ENCODE measurements around the gene SNX19. TPM values are rescaled to one million over a fixed set of nuclear protein-coding genes. Genes with fewer than 3 reads are reported as not detected.
A peak's percentile ranks its signal among the peaks of the same experiment; 100 is the strongest.
"Not testable (repeated sequence)": the region's sequence is repeated elsewhere in the genome, so short reads cannot be mapped to it uniquely, and the experiment has no call there.

SNX19 gene
- total and polyA plus RNA-seq, 2 of the 4 experiments (the other 2 are of a cell fraction) = 35.9 to 113 TPM

- WGBS, 2 experiments (ENCODE audit: extremely low coverage in 2 of 2, insufficient read length in 1 of 2) = no CpG with 5 or more reads among the region's 3 CpGs
- peak overlapping the region; percentile 63; the same call in 1 of the 2 replicates for H3K23ac ChIP-seq (ENCODE audit: low read depth, low read length)
- DNase-seq = no peak
- H2BK20ac ChIP-seq (ENCODE audit: low read depth, low read length) = peak overlapping the region; percentile 87
- ChIA-PET CTCF (no interaction called here), POLR2A (ENCODE audit: unreplicated experiment) (no interaction called here)
- no peak overlapping the region for H3K4me3 ChIP-seq (ENCODE audit: insufficient read depth, low read depth, low read length)
- no peaks in the 10 kb centered on the region for H3K79me1 ChIP-seq (ENCODE audit: low read depth in 1 of 2, low read length in 2 of 2)
- peak overlapping the region; percentile 75; the same call in 1 of the 2 replicates for H2BK120ac ChIP-seq (ENCODE audit: low read depth, low read length)
- no peak overlapping the region for H4K8ac ChIP-seq (ENCODE audit: low read depth in 2 of 2, low read length in 2 of 2)
- no peaks in the 10 kb centered on the region for H3K9me1 ChIP-seq (ENCODE audit: insufficient read depth, low read length)
- no peak overlapping the region for H2AK5ac ChIP-seq (ENCODE audit: low read depth, low read length)
- in situ Hi-C loops (cut with MboI; ENCODE audit: low sequenced_read_pairs) = loop anchor here (5.0 to 25.0 kb wide), 3 partner anchors 53 to 963 kb away; no protein-coding TSS in a partner anchor
- no peak overlapping the region for H3K4me2 ChIP-seq (ENCODE audit: low read depth, low read length)
- no peaks in the 10 kb centered on the region for H3K4me1 ChIP-seq (ENCODE audit: control insufficient read depth, insufficient read depth, low read length)
- intact Hi-C loops (cut with micrococcal nuclease) = loop anchor here (5.0 kb wide), 2 partner anchors 118 to 293 kb away; no protein-coding TSS in a partner anchor
- H3K27ac ChIP-seq (ENCODE audit: insufficient read depth, low read length) = no peak overlapping the region
- H4K91ac ChIP-seq (ENCODE audit: insufficient read depth, low read depth, low read length) = no peak overlapping the region; the same call in 1 of the 2 replicates
- no peak overlapping the region for H3K18ac ChIP-seq (ENCODE audit: low read depth, low read length)
- H2BK5ac ChIP-seq (ENCODE audit: low read depth, low read length, poor library complexity, severe bottlenecking) = no peak overlapping the region
- BruUV-seq (replicated peaks) = no TSS peak
- TF ChIP-seq CHD1 (IDR thresholded peaks at IDR 0.05; ENCODE audit: low read depth, low read length) = no peak
- no peak for TF ChIP-seq RFX5 (IDR thresholded peaks at IDR 0.05; ENCODE audit: low read depth, low read length)
- TF ChIP-seq CEBPB (IDR thresholded peaks at IDR 0.05; ENCODE audit: low read depth, low read length) = no peak
- H3K9ac ChIP-seq (ENCODE audit: low read depth, low read length) = no peak overlapping the region
- no peaks in the 10 kb centered on the region for H3K36me3 ChIP-seq (ENCODE audit: control insufficient read depth, insufficient read depth, low read length)
- no peaks in the 10 kb centered on the region for H3K27me3 ChIP-seq (ENCODE audit: control insufficient read depth, insufficient read depth, low read length)
- no peak overlapping the region for H4K5ac ChIP-seq (ENCODE audit: low read depth, low read length)
- H4K20me1 ChIP-seq (ENCODE audit: insufficient read depth, low read length) = no peaks in the 10 kb centered on the region
- H3K4ac ChIP-seq (ENCODE audit: low read depth, low read length) = no peak overlapping the region
- H2BK15ac ChIP-seq (ENCODE audit: low read depth, low read length) = peak overlapping the region; percentile 44; the same call in 1 of the 3 replicates
- H2AFZ ChIP-seq (replicated peaks; ENCODE audit: low read length, poor library complexity) = peak overlapping the region; percentile 82
- peak; percentile 12; the same call in 1 of the 2 replicates for ATAC-seq (ENCODE audit: low read depth)
- dilution Hi-C loops (cut with HindIII; ENCODE audit: low sequenced_read_pairs, unreplicated experiment) = no loop called here
- no peak overlapping the region for H2AK9ac ChIP-seq (replicated peaks; ENCODE audit: low read depth, low read length, poor library complexity)
- H3K56ac ChIP-seq (ENCODE audit: extremely low read depth, insufficient read depth, low read length) = no peak overlapping the region
- no peak overlapping the region; the same call in 1 of the 2 replicates for H3K14ac ChIP-seq (replicated peaks; ENCODE audit: low read depth, low read length)
- H3K9me3 ChIP-seq (ENCODE audit: control insufficient read depth, insufficient read depth, low read length) = no peaks in the 10 kb centered on the region
These were observed 8.5 kb upstream of the SNX19 start for GRCh38 chr11:130924750-130925149.

- H2BK5ac ChIP-seq (ENCODE audit: low read depth, low read length, poor library complexity, severe bottlenecking); H2AFZ ChIP-seq (replicated peaks; ENCODE audit: low read length, poor library complexity); H3K23ac ChIP-seq (ENCODE audit: low read depth, low read length); ATAC-seq (ENCODE audit: low read depth); H3K9me1 ChIP-seq (ENCODE audit: insufficient read depth, low read length); H3K14ac ChIP-seq (replicated peaks; ENCODE audit: low read depth, low read length); H2AK9ac ChIP-seq (replicated peaks; ENCODE audit: low read depth, low read length, poor library complexity); H3K36me3 ChIP-seq (ENCODE audit: control insufficient read depth, insufficient read depth, low read length); H3K27ac ChIP-seq (ENCODE audit: insufficient read depth, low read length); H2BK120ac ChIP-seq (ENCODE audit: low read depth, low read length); H3K56ac ChIP-seq (ENCODE audit: extremely low read depth, insufficient read depth, low read length); H3K27me3 ChIP-seq (ENCODE audit: control insufficient read depth, insufficient read depth, low read length); H2BK15ac ChIP-seq (ENCODE audit: low read depth, low read length); H3K79me1 ChIP-seq (ENCODE audit: low read depth in 1 of 2, low read length in 2 of 2); H3K4me2 ChIP-seq (ENCODE audit: low read depth, low read length); H4K20me1 ChIP-seq (ENCODE audit: insufficient read depth, low read length); H4K91ac ChIP-seq (ENCODE audit: insufficient read depth, low read depth, low read length); H3K9ac ChIP-seq (ENCODE audit: low read depth, low read length); H4K5ac ChIP-seq (ENCODE audit: low read depth, low read length); H2AK5ac ChIP-seq (ENCODE audit: low read depth, low read length); POLR2A ChIA-PET (ENCODE audit: unreplicated experiment); BruUV-seq (replicated peaks); H3K18ac ChIP-seq (ENCODE audit: low read depth, low read length); H3K4me3 ChIP-seq (ENCODE audit: insufficient read depth, low read depth, low read length); H3K4me1 ChIP-seq (ENCODE audit: control insufficient read depth, insufficient read depth, low read length); DNase-seq; H3K9me3 ChIP-seq (ENCODE audit: control insufficient read depth, insufficient read depth, low read length); CTCF ChIA-PET; H2BK20ac ChIP-seq (ENCODE audit: low read depth, low read length); dilution Hi-C loops (cut with HindIII; ENCODE audit: low sequenced_read_pairs, unreplicated experiment); H4K8ac ChIP-seq (ENCODE audit: low read depth in 2 of 2, low read length in 2 of 2); H3K4ac ChIP-seq (ENCODE audit: low read depth, low read length): not testable (repeated sequence)
- 41% methylated on average over 3 of the region's 5 CpGs; no CpG with 5 or more reads in 1 of the 2 experiments for whole genome bisulfite sequencing, 2 experiments (ENCODE audit: extremely low coverage in 2 of 2, insufficient read length in 1 of 2)
- intact Hi-C loops (cut with micrococcal nuclease) (loop anchor here (5.0 kb wide), 2 partner anchors 122 to 297 kb away; no protein-coding TSS in a partner anchor), in situ Hi-C loops (cut with MboI; ENCODE audit: low sequenced_read_pairs) (loop anchor here (5.0 to 25.0 kb wide), 3 partner anchors 57 to 967 kb away; no protein-coding TSS in a partner anchor)
These were observed 4.3 kb upstream of the SNX19 start for GRCh38 chr11:130920612-130921011.
